ENCODE measurements around the gene LRRC8B. TPM values are rescaled to one million over a fixed set of nuclear protein-coding genes. Genes with fewer than 3 reads are reported as not detected.

LRRC8B gene
- total RNA-seq, 1 donor from 2014 or later, result 9.8 TPM

- no peak for DNase-seq (ENCODE audit: extremely low spot score in 2 of 2)
- no peak for TF ChIP-seq CTCF (IDR thresholded peaks at IDR 0.05)
- TF ChIP-seq POLR2AphosphoS5 (IDR thresholded peaks at IDR 0.05; ENCODE audit: insufficient read depth in 1 of 2, low read depth in 1 of 2), result no peak
- no peak for TF ChIP-seq POLR2A (IDR thresholded peaks at IDR 0.05)
- intact Hi-C loops (cut with DNase I), result no loop called here
- Histone ChIP-seq H3K4me3 (no peak overlapping the region), H3K36me3 (peaks cover 0 to 7% of the 10 kb centered on the region in 2 donors), H3K9me3 (no peaks in the 10 kb centered on the region), H3K27me3 (no peaks in the 10 kb centered on the region), H3K27ac (no peak overlapping the region), H3K4me1 (no peaks in the 10 kb centered on the region)
These were observed 55.4 kb downstream of the LRRC8B start for GRCh38 chr1:89580036-89580435.

DNA sequence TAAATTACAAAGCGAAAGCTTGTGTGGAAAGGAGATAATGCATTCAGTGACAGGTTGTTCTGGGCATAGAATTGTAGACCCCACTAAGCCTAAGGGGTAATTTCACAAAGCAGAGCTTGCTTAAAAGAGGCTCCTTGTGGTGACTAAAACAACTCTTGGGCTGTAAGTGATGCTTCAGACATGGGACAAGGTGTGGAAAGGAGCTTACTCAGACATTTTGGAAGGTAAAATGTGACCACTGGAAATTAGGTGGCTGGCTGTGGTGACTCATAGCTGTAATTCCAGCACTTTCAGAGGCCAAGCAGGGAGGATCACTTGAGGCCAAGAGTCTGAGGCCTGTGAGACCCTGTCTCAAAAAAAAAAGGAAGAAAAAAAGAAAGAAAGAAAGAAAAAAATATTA lies 57.2 kb downstream of the LRRC8B start:
- Histone ChIP-seq H3K4me1 (no peaks in the 10 kb centered on the region), H3K9me3 (no peaks in the 10 kb centered on the region), H3K27me3 (no peaks in the 10 kb centered on the region), H3K27ac (no peak overlapping the region), H3K4me3 (no peak overlapping the region), H3K36me3 (peaks cover 0 to 7% of the 10 kb centered on the region in 2 donors)
- intact Hi-C loops (cut with DNase I), result no loop called here
- no peak for TF ChIP-seq POLR2AphosphoS5 (IDR thresholded peaks at IDR 0.05; ENCODE audit: insufficient read depth in 1 of 2, low read depth in 1 of 2)
- TF ChIP-seq POLR2A (IDR thresholded peaks at IDR 0.05), result no peak
- TF ChIP-seq CTCF (IDR thresholded peaks at IDR 0.05), result no peak
- DNase-seq (ENCODE audit: extremely low spot score in 2 of 2), result no peak

GRCh38 chr1:89582571-89582970 lies 57.9 kb downstream of the LRRC8B start:
- Histone ChIP-seq H3K36me3 (peaks cover 0 to 7% of the 10 kb centered on the region in 2 donors), H3K9me3 (no peaks in the 10 kb centered on the region), H3K27ac (no peak overlapping the region), H3K4me1 (no peaks in the 10 kb centered on the region), H3K4me3 (no peak overlapping the region), H3K27me3 (no peaks in the 10 kb centered on the region)
- TF ChIP-seq POLR2A (IDR thresholded peaks at IDR 0.05), result no peak
- no peak for DNase-seq (ENCODE audit: extremely low spot score in 2 of 2)
- intact Hi-C loops (cut with DNase I), result no loop called here

DNA sequence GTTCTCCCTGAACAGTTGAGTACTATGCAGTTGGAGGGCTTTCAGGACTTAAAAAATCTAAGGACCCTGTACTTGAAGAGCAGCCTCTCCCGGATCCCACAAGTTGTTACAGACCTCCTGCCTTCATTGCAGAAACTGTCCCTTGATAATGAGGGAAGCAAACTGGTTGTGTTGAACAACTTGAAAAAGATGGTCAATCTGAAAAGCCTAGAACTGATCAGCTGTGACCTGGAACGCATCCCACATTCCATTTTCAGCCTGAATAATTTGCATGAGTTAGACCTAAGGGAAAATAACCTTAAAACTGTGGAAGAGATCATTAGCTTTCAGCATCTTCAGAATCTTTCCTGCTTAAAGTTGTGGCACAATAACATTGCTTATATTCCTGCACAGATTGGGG lies 59.6 kb downstream of the LRRC8B start:
- no peaks in the 10 kb centered on the region for H3K9me3 ChIP-seq
- intact Hi-C loops (cut with DNase I), result no loop called here
- no peak for TF ChIP-seq CTCF (IDR thresholded peaks at IDR 0.05)
- no peak for TF ChIP-seq POLR2A (IDR thresholded peaks at IDR 0.05)
- TF ChIP-seq POLR2AphosphoS5 (IDR thresholded peaks at IDR 0.05; ENCODE audit: insufficient read depth in 1 of 2, low read depth in 1 of 2), result no peak
- peaks cover 0 to 7% of the 10 kb centered on the region in 2 donors for H3K36me3 ChIP-seq
- H3K27me3 ChIP-seq, result no peaks in the 10 kb centered on the region
- H3K4me3 ChIP-seq, result no peak overlapping the region
- no peaks in the 10 kb centered on the region for H3K4me1 ChIP-seq
- DNase-seq (ENCODE audit: extremely low spot score in 2 of 2), result no peak
- H3K27ac ChIP-seq, result no peak overlapping the region

GRCh38 chr1:89584781-89585180 lies 60.2 kb downstream of the LRRC8B start:
- Histone ChIP-seq H3K27me3 (no peaks in the 10 kb centered on the region), H3K4me1 (no peaks in the 10 kb centered on the region), H3K27ac (no peak overlapping the region), H3K9me3 (no peaks in the 10 kb centered on the region), H3K4me3 (no peak overlapping the region), H3K36me3 (peaks cover 0 to 7% of the 10 kb centered on the region in 2 donors)
- TF ChIP-seq POLR2AphosphoS5 (IDR thresholded peaks at IDR 0.05; ENCODE audit: insufficient read depth in 1 of 2, low read depth in 1 of 2) (no peak), POLR2A (IDR thresholded peaks at IDR 0.05) (no peak), CTCF (IDR thresholded peaks at IDR 0.05) (no peak)
- intact Hi-C loops (cut with DNase I), result no loop called here
- DNase-seq (ENCODE audit: extremely low spot score in 2 of 2), result no peak
